HG02938 (cell line): Measurements from ENCODE around the gene GRID1.

Experiments
- ATAC-seq: cut with Tn5 transposase; IDR thresholded peaks from one replicate; pipeline ENCODE4 v1.9.1; 2021; ENCODE audit warnings: mild to moderate bottlenecking, moderate library complexity; ENCODE audit not compliant: unreplicated experiment

GRID1 gene

GRCh38 chr10:86025509-86025908 lies 341.1 kb downstream of the GRID1 start:
- ATAC-seq, result no peak

- ATAC-seq, result no peak
Observed at GRCh38 chr10:86024281-86025041, 342.1 kb downstream of the GRID1 start.

GRCh38 chr10:86023931-86024280 lies 342.7 kb downstream of the GRID1 start:
- ATAC-seq, result no peak

- ATAC-seq, result no peak
Observed at GRCh38 chr10:86023336-86023735, 343.3 kb downstream of the GRID1 start.

- no peak for ATAC-seq
Observed at GRCh38 chr10:86022906-86023305, 343.7 kb downstream of the GRID1 start.

- no peak for ATAC-seq
Observed at GRCh38 chr10:86020134-86020533, 346.5 kb downstream of the GRID1 start.

GRCh38 chr10:86019141-86019540 lies 347.5 kb downstream of the GRID1 start:
- ATAC-seq, result no peak

GRCh38 chr10:86018735-86019058 lies 347.9 kb downstream of the GRID1 start:
- ATAC-seq, result no peak

GRCh38 chr10:86017841-86018734 lies 348.5 kb downstream of the GRID1 start:
- no peak for ATAC-seq

GRCh38 chr10:86013568-86013967 lies 353.0 kb downstream of the GRID1 start:
- ATAC-seq, result no peak

- ATAC-seq, result no peak
Observed at GRCh38 chr10:86007171-86007570, 359.4 kb downstream of the GRID1 start.

GRCh38 chr10:86004337-86004736 lies 362.3 kb downstream of the GRID1 start:
- no peak for ATAC-seq

- ATAC-seq, result no peak
Observed at GRCh38 chr10:86003201-86003621, 363.4 kb downstream of the GRID1 start.

GRCh38 chr10:86001521-86001920 lies 365.1 kb downstream of the GRID1 start:
- ATAC-seq, result no peak

GRCh38 chr10:85997544-85997943 lies 369.1 kb downstream of the GRID1 start:
- ATAC-seq, result no peak

- no peak for ATAC-seq
Observed at GRCh38 chr10:85995791-85996190, 370.8 kb downstream of the GRID1 start.

GRCh38 chr10:85993840-85994507 lies 372.6 kb downstream of the GRID1 start:
- no peak for ATAC-seq

- ATAC-seq, result no peak
Observed at GRCh38 chr10:85993140-85993539, 373.5 kb downstream of the GRID1 start.

- no peak for ATAC-seq
Observed at GRCh38 chr10:85992324-85992723, 374.3 kb downstream of the GRID1 start.

GRCh38 chr10:85986777-85987176 lies 379.8 kb downstream of the GRID1 start:
- no peak for ATAC-seq

- ATAC-seq, result no peak
Observed at GRCh38 chr10:85983051-85983450, 383.5 kb downstream of the GRID1 start.

GRCh38 chr10:85979598-85979997 lies 387.0 kb downstream of the GRID1 start:
- no peak for ATAC-seq
